Measurements from ENCODE around the gene C1QTNF6.

C1QTNF6 gene

GRCh38 chr22:37223965-37224551, 36.0 kb upstream of the C1QTNF6 start:
- DNase-seq: peak in 1 of 5 donors; percentile 35

DNA sequence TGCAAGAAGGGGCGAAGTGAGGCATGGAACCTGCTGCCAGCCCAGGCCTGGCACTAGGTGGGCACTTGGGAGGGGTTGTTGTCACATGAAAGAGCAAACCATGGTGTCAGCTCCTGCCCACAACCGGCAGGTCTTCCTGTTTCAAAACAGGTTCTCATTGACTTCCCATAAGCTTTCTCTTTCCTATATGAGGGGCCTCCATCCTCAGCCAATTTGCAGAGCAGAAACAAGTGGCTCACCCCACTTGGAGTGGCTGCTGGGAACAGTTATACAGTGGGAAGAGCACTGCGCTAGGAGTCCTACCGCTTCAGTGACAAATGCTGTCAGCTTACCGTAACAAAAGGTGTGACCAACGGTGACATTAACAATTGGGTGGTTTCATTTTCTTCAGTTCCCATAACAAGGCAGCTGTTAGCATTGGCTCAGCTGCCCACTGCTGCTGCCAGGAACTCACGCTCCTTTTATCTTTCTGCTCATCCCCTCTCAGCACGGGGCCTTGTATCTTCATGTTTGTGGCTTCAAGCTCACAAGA, 34.5 kb upstream of the C1QTNF6 start:
- DNase-seq: peak in 1 of 5 donors; percentile 92

- no peak for DNase-seq
These were observed 33.6 kb upstream of the C1QTNF6 start for GRCh38 chr22:37221424-37222333.

DNA sequence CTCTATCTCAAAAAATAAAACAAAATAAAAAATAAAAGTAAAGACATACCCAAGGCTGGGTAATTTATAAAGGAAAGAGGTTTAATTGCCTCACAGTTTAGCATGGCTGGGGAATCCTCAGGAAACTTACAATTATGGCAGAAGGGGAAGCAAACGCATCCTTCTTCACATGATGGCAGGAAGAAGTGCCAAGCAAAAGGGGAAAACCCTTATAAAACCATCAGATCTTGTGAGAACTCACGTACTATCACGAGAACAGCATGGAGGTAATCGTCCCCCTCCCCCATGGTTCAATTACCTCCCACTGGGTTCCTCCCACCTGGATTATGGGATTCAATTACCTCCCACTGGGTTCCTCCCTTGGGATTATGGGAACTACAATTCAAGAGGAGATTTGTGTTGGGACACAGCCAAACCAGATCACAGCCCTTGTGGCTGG, 32.5 kb upstream of the C1QTNF6 start:
- peak in 1 of 5 donors; percentile 54 for DNase-seq

DNA sequence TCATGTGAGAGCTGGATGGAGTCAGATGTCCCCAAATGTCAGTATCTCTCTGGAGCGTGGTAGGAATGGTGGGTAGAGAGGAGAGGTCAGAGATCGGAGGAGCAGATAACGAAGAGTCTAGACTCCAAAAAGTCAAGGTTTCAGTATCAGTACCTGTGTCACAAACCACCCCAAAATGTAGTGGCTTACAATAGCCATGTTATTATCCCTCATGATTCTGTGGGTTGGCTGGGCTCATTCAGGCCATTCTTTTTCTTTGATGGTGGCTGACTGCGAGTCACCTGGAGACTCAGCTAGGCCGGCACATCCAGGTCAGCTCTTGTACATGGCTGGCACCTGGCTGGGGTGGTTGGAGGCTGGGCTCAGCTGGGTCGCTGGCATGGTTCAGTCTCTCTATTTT, 31.5 kb upstream of the C1QTNF6 start:
- no peak for DNase-seq

- peak; percentile 40 to 80 (median 69) for DNase-seq
These were observed 30.8 kb upstream of the C1QTNF6 start for GRCh38 chr22:37218771-37219411.

GRCh38 chr22:37218399-37218770, 30.3 kb upstream of the C1QTNF6 start:
- DNase-seq: no peak

GRCh38 chr22:37215890-37216289, 27.8 kb upstream of the C1QTNF6 start:
- DNase-seq: no peak

- DNase-seq: no peak
These were observed 26.6 kb upstream of the C1QTNF6 start for GRCh38 chr22:37214731-37215030.

DNA sequence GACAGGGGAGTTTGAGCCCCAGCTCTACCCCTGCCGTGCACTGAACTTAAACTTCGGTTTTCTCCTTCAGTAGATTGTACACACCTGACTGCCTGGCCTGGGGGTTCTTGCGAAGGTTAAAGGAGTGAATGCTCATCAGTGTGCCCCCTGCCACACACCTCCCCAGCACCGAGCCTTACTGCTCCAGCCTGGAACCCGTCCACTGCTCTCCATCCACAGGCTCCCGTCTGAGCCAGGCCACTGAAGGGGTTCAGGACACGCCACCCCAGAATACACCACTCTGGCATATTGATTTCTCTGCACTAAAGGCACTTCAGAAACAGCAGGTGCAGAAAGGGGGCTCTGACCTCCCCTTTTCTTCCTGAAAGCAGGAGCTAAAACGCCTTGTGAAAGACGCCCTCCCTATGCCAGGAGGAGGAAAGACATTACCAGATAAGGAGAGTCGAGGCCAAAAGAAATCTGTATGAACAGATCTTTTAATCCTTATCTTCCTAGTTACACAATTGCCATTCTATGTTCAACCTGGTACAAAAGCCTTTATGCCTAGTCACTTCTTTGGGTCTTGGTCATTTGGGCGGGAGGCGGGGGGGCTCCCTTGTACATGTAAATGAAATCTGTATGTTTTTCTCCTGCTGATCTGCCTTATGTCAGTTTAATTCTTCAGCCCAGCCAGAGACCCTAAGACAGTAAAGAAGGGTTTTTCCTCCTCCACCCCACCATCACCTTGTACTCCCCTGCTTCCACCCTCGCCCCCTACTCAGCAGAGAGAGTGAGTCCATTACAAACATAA, 26.1 kb upstream of the C1QTNF6 start:
- DNase-seq: no peak

- no peak for DNase-seq
These were observed 25.3 kb upstream of the C1QTNF6 start for GRCh38 chr22:37213218-37213855.

DNA sequence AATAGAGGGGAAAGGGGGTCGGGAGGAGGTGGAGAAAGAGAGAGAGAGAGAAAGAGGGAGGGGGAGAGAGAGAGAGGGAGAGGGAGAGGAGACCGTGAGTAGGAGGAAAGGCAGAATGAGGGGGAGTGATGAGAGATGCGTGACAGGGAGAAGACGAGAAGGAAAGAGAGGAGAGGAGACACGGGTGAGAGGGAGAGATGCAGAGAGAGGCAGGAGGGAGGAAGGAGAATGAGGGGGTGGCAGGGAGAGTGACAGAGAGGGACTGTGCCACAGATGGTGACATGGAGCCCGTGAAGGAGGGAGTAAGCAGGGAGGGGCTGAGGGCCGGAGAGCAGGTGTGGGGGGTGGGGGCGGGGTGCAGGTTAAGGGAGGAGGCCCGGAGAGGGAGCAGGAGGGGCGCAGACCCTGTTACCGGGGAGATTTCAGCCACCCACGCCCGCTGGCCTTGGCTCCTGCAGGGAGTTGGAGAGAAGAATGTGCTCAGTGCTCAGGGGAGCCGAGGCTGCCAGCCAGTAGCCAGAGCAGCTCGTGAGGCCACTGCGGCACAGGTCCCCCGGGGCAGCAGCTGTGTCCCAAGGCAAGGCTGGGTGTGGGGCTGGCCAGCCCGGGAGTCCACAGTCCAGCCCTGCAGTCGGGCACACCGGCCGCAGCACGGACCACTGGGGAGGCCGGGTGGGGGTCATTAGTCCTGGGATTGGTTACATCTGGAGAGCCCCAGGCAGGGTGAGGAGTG, 24.3 kb upstream of the C1QTNF6 start, which contains the start of gene SSTR3:
Gene SSTR3 (minus strand): TSS at position 304 of the 733 bp plus-strand sequence. CDS start 4,674 bp downstream, outside the sequence.
- DNase-seq: no peak

- DNase-seq: no peak
These were observed 23.8 kb upstream of the C1QTNF6 start for GRCh38 chr22:37211866-37212173.

- DNase-seq: no peak
These were observed 23.2 kb upstream of the C1QTNF6 start for GRCh38 chr22:37211075-37211865.

DNA sequence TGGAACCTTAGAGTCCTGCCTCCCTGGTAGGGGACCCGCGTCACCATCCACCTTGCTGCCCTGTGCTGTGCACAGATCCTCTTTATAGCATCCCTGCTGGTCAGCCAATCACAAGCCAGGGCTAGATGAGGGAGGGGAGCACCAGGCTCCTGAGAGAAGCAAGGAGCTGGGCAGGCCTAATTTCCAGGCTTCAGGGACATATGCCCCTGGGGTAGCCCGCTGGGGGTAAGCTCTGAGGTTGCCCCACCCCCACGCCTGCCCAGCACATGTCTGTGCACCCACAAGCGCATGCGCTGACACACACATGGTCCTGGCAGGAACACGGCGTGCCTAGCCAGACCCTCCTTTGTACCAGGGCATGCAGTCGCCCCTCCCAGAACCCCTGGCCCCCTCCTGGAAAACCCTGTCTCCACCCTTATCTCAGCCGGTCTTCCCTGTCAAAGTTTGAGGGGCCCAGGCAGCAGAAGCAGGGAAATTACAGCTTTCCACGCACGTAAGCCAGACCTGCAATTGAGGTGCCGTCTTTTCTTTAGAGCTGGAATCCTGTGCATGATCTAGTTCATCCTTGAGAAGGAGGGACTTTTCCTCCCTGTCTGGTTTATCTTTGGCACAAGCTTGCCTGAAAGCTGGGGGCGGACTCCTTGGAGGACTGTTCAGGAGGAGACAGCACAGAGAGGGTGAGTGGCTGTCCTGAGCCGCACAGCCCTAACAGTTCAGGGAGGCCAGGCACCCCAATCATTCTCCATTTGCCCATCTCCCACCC, 22.2 kb upstream of the C1QTNF6 start:
- no peak for DNase-seq

- DNase-seq: no peak
These were observed 21.2 kb upstream of the C1QTNF6 start for GRCh38 chr22:37209140-37209845.

DNA sequence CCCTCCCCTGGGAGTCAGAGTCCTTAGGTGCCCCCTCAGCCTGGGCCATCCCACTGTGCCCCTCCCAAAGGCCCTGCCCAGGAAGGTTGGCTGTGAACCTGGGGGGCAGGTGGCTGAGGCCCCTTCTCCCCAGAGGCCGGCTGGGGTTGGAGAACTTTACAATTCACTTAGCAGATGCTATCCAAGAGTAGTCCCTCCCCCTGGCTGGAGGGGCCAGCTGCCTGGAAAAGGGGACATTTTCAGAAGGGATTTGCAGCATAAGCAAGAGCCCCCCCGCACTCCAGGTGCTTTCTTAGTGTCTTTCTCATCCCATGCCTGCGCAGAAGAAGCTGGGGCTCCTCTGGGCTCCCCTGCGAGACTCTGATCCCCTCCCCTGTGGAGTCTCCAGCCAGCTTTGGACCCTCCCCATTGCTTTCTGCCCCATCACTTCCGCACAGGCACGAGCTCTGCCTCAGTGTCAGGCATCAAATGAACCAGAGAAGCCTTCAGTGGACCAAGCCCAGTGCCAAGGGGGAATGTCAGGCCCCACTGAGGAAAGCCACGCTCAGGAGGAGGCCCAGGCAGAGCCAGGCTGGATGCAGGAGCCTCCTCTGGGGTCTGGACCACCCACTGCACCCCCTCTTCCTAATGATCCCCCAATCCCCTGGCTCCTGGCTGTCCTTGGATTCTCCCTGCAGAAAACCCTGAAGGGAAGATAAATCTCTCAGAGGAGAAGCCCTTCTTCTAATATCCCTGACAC, 20.5 kb upstream of the C1QTNF6 start:
- DNase-seq: no peak

DNA sequence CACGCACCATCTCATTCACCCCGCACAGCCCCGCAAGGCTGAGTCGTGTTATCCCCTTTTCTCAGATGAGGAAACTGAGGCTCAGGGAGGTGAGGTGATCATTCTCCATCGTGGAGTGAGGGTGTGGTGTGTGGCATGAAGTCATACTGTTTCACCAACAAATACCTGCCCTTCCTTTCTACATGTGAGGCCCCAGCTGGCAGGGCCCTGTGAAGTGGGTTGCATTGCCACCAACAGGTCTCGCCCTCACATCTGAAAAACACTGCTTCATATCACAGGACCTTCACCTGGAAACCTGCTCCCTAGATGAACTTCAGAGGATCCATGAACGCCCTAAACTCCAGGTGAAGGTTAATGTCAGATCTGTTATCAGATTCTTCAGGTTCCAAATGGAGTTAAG, 19.9 kb upstream of the C1QTNF6 start:
- DNase-seq: no peak
